Hematopoietic multipotent progenitor cell treated with erythropoietin and hydrocortisone succinate and interleukin-3 and kit ligand, for 4 days (in vitro differentiated cells): ENCODE data around the gene PPP4C.

Experiments
- DNase-seq: peaks from one replicate; pipeline ENCODE4 v3.0.0-alpha.2; 2015

PPP4C gene

DNA sequence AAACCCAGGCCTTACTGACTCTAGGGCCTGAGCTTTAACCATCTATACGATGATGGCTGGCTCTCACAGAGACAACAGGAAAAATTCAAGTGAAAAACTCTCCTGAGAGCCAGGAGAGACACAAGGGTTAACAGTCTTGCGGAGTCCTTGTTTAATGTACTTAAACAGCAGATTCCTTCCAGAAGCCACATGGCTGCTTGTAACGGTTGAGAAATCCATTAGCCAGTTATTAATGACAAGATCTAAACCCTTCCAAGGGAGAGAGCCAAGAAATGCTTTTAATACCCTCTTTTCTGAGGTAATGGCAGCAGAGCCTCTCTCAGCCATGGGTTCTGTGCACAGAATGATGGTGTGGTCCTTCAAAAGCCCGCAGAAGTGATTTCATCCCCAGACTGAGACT lies 15.4 kb upstream of the PPP4C start:
- DNase-seq, result no peak

DNA sequence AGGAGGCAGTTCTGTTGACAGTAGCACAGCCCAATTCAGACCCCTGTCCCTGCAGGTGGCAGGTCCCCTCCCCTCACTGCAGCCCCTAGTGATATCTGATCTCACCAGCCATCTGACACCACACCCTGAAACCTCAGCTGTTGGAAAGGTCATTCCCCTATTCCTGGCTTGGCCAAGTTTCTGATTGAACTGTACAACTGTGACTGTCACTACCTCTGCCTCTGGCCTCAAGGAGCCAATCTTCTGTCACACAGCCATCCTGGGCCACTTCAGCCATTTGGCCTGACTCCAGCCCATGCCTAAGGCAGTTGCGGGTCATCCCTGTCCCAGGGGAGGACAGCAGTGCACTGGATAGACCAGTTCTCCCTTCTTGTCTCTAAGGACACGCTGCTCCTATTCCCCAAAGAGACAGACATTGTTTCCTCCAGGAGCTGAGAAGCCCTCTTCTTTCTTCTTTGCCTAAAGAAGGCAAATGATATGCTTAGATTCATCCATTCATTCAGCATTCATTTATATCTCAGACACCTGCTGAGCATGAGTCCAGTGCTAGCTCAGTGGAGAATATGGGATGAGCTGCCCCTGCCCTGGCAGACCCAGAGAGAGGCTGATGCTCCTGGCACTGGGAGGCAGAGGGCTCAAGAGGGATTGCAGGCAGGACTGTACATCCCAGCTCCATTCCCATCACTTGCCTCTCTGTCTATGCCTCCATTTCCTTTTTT lies 14.8 kb upstream of the PPP4C start:
- no peak for DNase-seq

DNA sequence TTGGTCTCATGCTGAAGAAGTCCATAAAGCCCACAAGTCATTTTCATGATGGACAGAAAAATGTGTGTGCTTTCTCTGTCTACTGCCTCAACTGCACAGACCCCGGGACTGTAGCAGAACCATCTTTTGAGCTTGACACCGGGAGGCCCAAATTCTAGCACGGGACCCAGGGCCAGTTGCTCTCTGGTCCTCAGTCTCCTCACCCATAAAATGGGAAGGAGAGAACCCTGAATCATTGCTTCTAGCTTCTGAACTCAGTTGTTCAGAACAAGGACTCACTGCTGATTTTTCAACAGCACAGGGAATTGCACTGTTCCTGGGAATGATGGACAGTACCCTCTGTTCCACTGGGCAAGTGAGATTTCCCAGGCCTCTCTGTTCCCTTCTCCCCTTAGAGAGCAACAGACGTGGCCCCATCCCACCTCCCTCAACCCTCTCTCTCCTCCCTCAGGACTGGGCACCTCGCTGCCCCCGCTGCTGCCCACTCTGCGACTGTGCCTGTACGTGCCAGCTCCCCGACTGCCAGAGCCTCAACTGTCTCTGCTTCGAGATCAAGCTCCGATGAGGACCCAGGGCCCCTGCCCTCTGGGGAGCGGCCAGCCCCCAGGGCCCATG lies 12.4 kb upstream of the PPP4C start:
- no peak for DNase-seq

DNA sequence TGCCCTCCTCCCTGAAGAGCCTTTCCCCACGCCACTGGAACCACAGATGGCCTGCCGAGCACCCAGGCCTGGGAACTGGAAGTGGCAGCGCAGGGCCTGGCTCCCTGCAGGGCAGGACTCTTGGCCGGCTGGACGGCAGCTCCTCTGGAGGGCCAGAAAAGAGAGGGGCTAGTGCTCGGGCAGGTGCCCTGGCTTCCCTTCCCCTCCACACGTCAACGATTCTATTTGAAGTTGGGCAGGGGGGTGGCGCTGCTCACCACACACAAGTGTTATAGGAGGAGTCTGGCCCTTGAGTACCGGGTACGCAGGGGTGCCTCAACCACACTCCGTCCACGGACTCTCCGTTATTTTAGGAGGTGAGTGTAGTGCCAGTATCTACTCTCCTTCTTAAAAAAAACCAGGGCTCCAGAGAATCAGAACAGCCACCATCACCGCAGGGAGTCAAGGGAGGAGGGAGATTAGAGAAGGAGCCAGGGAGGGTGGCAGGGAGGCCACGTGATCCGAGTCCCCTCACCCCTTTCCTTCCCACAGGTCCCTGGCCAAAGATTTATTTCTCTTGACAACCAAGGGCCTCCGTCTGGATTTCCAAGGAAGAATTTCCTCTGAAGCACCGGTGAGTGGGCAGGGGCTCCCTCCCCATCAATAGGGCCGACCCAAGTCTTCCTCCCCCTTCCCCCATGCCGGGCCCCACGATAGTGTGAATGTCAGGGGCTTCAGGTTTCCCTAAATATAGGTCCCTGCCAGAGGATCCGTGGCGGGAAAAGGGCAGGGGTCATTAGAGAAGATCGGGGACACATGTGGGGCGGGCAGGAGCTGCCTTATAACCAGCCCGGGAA lies 11.7 kb upstream of the PPP4C start:
- peak; percentile 92 for DNase-seq

DNA sequence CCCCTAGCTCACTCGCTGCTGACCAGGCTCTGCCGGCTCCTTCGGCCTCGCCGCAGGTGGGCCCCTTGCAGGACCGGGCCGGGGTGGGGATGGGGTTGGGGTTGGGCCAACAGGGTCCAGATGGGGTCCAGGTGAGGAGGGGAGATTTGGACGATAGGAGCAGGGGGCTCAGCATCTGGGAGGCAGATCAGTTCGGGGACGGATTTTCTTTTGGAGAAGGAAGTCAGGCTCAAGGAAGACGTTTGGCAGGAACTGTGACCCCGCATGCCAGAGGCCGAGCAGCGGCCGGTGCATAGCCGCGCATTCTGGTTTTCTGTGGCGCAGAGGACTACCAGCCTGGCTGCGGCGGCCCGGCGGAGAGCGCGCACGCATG lies 11.1 kb upstream of the PPP4C start:
- no peak for DNase-seq

DNA sequence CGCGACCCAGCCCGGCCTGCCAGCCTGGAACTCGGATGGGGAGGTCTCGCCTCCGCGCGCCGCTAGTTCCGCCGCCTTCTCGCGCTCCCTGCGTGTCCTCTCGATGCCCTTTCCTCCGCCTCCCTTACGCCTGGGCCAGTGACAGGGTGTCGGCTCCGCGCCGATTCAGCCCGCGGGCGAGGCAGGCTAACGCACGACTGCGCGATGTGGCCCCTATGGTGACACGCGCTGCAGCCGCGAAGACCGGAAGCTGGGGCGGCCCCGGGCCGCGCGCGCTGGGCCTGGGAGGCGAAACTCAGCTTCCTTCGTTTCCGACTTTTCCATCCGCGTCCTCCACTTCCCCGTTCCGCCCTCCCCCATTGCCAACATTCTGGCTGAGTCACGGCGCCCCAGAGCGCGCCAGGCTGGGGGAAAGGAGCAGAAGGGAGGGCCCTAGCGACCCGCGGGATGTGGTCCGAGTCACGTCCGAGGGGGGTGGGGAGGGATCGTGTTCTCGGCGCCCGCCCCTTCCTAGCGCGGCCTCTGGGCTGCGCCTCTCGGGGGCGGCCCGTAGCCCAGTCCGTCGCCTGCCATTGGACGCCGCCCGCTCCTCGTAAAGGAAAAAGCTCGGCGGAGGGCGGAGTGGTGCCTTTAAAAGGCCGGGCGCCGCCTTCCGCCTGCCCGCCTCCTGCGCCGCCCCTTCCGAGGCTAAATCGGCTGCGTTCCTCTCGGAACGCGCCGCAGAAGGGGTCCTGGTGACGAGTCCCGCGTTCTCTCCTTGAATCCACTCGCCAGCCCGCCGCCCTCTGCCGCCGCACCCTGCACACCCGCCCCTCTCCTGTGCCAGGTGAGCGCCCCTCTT lies 10.5 kb upstream of the PPP4C start, which contains the start of gene ALDOA:
Gene ALDOA, plus strand, starts transcription at position 659 of the 841 bp plus-strand sequence. CDS start 1,138 bp downstream, outside the sequence.
- peak; percentile 99 for DNase-seq

DNA sequence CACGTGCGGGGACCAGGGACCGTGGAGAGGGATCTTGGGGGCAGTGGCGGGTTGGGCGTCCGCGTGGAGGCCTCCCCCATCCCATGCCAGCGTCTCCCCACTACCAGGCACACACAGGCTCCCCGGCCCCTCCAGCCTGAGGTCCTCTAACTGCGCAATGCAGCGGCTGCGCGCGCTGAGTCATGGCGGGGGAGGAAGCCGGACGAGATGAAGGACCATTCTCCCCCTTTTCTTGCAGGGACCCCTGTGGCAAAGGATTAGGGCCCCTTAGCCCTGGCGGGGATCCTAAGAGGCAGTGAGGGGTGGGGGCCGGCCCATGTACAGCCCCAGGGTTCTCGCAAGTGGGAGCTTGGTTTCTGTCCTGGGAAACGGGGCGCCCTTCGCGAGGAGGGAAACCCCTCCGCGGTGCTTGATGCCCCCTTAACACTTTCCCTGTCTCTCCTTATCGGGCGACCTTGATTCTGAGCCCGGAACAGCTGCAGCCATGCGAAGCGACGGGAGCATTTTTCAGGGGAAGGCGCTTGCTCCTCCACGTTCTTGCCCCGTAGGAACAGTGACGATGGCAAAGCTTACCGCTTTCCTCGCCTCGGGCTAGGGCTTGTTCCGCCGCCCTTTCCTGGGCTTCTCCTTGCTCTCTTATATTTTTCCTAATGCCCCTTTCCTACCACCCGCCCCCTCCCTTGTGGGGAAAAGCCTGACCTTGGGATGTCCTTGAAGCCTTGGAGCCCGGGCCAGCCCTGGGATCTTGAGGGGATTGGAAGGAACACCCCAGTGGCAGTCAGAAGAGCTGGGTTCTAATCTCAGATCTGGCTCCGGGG lies 9.6 kb upstream of the PPP4C start:
- DNase-seq, result peak; percentile 71

DNA sequence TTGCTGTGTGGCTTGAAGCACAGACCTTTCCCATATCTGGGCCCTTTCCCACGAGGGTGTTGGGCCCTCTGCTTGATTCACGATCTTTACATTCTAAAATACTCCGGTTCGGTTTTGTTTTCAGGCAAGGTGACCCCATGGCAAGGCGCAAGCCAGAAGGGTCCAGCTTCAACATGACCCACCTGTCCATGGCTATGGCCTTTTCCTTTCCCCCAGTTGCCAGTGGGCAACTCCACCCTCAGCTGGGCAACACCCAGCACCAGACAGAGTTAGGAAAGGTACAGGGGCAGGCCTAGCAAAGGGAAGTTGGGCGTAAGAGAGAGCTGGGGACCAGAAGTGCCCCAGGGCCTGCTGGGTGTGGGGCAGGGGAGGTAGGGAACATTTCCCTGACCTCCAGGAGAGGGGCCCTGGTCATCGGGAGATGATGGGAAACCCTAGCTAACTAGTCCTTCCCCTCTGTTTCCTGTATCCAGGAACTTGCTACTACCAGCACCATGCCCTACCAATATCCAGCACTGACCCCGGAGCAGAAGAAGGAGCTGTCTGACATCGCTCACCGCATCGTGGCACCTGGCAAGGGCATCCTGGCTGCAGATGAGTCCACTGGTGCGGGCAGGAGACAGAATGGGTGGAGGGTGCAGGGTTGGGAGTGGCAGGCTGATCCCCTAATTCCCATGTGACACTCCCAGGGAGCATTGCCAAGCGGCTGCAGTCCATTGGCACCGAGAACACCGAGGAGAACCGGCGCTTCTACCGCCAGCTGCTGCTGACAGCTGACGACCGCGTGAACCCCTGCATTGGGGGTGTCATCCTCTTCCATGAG lies 8.8 kb upstream of the PPP4C start:
- DNase-seq, result peak; percentile 46

DNA sequence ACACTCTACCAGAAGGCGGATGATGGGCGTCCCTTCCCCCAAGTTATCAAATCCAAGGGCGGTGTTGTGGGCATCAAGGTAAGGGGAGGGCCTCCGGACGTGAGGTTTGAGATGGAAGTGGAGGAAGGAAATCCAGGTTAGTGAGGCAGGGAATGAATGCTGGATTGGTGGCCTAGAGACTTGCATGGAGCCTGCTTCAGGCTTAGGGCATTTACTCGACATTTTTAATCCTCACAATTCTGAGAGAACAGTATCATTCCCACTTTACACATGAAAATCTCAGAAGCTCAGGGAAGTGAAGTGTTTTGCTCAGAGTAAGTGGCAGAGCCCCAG lies 8.2 kb upstream of the PPP4C start:
- DNase-seq, result no peak

DNA sequence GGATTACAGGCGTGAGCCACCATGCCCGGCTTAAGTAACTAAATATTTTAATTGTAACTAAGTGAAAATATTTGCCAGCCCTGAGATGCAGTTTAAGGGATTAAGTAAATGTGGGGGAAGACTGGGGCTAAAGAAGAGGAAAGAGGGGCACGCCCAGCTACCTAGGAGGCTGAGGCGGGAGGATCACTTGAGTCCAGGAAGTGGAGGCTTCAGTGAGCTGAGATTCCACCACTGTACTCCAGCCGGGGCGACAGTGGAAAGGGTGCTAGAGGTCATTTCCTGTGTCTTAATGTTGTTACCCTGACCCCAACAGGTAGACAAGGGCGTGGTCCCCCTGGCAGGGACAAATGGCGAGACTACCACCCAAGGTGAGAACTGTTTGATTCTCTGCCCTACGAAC lies 7.5 kb upstream of the PPP4C start:
- DNase-seq, result no peak

DNA sequence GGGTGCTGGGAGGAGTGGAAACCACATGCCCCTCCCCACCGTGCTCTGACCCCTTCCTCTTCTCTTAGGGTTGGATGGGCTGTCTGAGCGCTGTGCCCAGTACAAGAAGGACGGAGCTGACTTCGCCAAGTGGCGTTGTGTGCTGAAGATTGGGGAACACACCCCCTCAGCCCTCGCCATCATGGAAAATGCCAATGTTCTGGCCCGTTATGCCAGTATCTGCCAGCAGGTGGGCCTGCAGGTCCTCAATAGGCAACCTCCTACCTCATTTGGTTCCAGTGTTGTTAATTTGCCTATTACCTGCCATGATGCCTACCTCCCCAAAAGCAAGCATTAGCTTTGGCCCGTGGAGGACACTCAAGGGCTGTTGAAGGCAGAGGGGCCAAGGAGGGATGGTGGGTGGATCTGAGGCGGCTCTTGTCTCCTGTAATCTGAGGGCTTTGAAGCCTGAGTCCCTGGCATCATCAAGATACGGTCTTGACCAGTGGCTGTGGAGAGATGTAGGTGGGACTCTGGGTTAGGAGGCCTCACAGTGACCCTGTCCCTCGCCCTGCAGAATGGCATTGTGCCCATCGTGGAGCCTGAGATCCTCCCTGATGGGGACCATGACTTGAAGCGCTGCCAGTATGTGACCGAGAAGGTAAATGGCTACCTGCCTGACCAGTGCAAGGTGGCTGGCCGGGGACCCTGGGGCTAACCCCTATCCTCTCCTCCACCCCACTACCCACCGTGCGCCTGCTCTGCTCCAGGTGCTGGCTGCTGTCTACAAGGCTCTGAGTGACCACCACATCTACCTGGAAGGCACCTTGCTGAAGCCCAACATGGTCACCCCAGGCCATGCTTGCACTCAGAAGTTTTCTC lies 6.8 kb upstream of the PPP4C start:
- peak; percentile 79 for DNase-seq

DNA sequence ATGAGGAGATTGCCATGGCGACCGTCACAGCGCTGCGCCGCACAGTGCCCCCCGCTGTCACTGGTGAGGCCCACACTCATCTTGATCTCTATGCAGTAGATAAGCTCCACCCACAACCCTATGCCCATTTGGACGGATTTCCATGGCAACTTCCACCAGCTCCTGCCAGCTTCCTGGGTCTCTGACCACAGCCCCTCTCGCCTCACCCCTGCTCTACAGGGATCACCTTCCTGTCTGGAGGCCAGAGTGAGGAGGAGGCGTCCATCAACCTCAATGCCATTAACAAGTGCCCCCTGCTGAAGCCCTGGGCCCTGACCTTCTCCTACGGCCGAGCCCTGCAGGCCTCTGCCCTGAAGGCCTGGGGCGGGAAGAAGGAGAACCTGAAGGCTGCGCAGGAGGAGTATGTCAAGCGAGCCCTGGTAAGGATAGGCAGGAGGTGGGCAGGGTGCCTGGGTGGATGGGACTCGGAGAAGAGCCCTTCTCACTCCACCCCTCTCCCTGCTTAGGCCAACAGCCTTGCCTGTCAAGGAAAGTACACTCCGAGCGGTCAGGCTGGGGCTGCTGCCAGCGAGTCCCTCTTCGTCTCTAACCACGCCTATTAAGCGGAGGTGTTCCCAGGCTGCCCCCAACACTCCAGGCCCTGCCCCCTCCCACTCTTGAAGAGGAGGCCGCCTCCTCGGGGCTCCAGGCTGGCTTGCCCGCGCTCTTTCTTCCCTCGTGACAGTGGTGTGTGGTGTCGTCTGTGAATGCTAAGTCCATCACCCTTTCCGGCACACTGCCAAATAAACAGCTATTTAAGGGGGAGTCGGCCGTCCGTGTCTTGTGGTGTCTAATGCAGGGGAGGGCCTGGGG lies 6.0 kb upstream of the PPP4C start:
- peak; percentile 53 for DNase-seq

DNA sequence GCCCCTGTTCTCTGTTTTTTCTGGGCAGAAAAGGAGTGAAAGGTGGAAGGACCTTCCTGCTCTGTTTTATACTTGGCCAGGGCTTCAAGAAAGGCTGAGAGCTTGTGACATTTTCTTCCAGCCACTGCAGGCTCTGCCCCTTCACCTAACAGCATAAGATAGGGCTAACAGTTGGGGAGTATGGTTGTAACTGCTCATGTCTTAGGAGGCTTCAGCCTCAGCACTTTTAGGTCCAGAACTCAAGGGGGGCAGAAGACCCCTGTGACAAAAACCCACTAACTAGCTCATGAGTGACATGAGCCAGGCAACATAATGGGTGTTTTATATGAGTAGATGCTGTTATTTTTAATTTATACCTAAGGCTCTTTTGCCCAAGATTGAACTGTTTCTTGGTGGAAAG lies 5.3 kb upstream of the PPP4C start:
- DNase-seq, result no peak

DNA sequence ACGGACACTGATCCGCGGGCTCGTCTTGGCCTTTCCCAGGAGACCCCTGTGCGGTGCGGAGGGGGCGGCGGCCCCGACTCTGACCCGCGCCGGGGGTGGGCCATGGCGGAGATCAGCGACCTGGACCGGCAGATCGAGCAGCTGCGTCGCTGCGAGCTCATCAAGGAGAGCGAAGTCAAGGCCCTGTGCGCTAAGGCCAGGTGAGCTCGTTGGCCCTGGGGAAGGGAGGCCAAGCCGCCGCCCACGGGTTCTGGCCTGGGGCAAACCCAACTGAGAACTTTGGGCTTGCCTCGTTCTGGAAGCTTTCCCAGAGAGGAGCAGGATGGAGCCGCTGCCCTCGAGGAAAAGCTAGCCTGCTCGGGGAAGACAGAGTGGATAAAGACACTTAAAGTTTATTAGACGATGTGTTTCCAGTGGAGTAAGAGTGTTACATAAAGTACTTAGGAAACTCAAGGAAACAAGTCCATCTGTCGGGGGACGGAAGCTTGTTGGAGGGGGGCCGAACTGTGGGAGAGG lies 540 bp downstream of the PPP4C start:
- DNase-seq, result peak; percentile 34

DNA sequence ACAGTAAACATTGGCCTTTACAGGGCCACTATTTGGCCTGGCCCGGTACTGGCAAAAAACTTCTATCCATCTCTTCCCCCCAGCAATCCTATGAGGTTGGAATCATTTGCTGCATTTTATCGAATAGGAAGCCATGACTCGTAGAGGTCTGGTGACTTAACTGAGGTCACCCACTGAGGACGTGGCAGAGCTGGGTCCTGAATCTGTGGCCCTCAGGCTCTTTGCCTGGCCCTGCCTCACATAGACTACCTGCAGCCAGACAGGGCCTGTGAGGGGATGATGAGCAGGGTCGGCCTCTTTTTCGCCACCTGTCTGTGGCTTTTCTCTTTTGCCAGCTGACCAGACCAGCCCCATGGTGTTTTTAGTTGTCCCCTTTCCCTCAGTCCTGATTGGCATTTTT lies 1.9 kb downstream of the PPP4C start:
- no peak for DNase-seq

DNA sequence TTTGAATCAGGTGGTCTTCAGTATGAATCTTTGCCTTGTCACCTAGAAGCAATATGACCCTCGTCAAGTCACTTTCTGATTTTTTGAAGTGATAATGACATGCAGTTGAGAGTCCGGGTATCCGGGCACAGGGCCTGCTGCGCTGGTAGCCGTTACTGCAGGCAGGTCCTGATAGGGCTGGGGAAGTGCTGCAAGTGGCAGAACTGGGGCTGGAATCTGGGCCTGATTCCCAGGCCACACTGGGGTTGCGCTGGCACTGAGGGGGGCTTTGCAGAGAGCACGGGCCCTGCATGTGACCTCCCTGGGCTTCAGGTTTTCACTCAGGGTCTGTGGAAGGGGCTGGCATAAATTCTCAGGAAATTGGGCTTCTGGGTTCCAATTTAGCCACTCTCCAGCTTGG lies 3.0 kb downstream of the PPP4C start:
- DNase-seq, result no peak

DNA sequence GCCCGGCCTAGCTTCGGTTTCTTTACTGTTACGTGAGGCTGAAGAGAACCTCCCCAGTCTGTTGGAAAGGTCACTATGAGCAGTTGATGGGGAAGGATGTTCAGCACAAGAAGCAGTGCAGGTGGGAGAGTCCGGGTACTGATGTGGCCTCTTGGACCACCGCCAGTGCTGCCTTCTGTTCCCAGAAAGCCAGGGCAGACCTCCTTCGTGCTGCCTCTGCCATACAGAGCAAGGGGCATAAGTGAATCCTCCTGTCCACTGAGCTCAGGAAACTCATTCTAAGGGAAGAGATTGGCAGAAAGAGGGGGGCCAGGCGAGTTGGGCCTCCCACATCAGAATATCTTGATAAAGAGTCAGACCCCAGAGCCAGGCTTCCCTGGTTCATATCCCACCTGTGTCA lies 3.7 kb downstream of the PPP4C start:
- no peak for DNase-seq

DNA sequence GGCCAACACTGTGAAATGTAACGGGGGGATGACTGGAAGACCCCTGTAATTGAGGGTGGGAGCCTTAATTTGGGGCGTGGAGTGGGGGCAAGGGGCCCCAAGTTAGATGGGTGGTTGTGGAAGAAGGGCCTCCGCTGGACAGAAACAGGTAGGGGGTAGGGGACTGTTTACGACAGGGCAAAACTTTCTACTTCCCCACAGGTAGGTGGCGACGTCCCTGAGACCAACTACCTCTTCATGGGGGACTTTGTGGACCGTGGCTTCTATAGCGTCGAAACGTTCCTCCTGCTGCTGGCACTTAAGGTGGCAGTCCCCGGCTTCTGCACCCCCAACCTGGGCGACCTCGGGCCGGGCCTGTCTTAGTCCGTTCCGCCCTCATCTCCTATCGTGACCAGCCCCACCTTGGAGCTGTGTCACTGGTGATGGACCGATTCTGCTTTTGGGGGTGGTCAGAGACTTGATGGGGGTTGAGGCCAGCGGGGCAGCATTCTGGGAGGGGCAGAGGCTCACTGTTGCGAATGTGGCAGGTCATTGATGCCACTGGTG lies 6.8 kb downstream of the PPP4C start:
- no peak for DNase-seq
